Gastrocnemius medialis (tissue), 4 donors: ENCODE results near the gene TMEM31. TPM values are rescaled to one million over a fixed set of nuclear protein-coding genes. Genes with fewer than 3 reads are reported as not detected.

ENCODE experiments used
- ATAC-seq, 2 donors: fragments of 150-250 bp; one replicate each; pipeline ENCODE4 v1.9.1; 2016
- DNase-seq, 2 donors: peaks; one replicate each; pipeline ENCODE4 v3.0.0-alpha.2; 2019
- H3K27ac ChIP-seq, 4 donors: fragments of 200-600 bp; sonication (generic); 1 replicate in 1 of 4; 2 replicates in 3 of 4; pipeline ENCODE4 v1.5.1; 2016 to 2018; ENCODE audit warnings: mild to moderate bottlenecking in 2 of 4, moderate library complexity in 1 of 4
- H3K27me3 ChIP-seq, 3 donors: fragments of 200-600 bp; sonication (generic) in 2 of 3; 1 replicate in 1 of 3; 2 replicates in 2 of 3; pipeline versions ENCODE4 v1.5.1 to v1.6.0; 2016 to 2019; ENCODE audit warnings: mild to moderate bottlenecking in 1 of 3, moderate library complexity in 1 of 3
- H3K36me3 ChIP-seq, 2 donors: fragments of 200-600 bp; sonication (generic) in 1 of 2; one replicate each; pipeline ENCODE4 v1.5.1; 2017 to 2018
- H3K4me1 ChIP-seq, 2 donors: fragments of 200-600 bp; sonication (generic) in 1 of 2; one replicate each; pipeline ENCODE4 v1.5.1; 2016 to 2017; ENCODE audit warnings: mild to moderate bottlenecking in 2 of 2
- H3K4me3 ChIP-seq, 4 donors: fragments of 200-600 bp; sonication (generic) in 3 of 4; 1 replicate in 1 of 4; 2 replicates in 3 of 4; pipeline ENCODE4 v1.5.1; 2016 to 2019; ENCODE audit warnings: mild to moderate bottlenecking in 2 of 4
- H3K9me3 ChIP-seq, 3 donors: fragments of 200-600 bp; sonication (generic) in 2 of 3; 1 replicate in 1 of 3; 2 replicates in 2 of 3; pipeline ENCODE4 v1.5.1; 2016 to 2019
- POLR2A ChIP-seq, 2 donors: fragments of 450-650 bp; IDR thresholded peaks; one replicate each; pipeline ENCODE4 v1.6.1; 2017; ENCODE audit warnings: antibody characterized with exemption in 2 of 2, mild to moderate bottlenecking in 2 of 2, moderate library complexity in 2 of 2
- in situ Hi-C, 4 donors: fragments of 200-750 bp; cut with MboI; loops; one replicate each; pipeline versions ENCODE4 v1.15.0 to v1.8.0; 2017; ENCODE audit warnings: low sequenced_read_pairs in 4 of 4
- intact Hi-C: fragments of 100-400 bp; cut with DNase I; formaldehyde crosslinking; loops from one replicate; pipeline ENCODE4 v1.15.1; 2023; ENCODE audit warnings: low total_unique reads
- total RNA-seq, 4 donors: library from RNA; depleted of rRNA; stranded (reverse); fragments of >200 nt; gene quantifications; one replicate each; pipeline versions ENCODE4 v1.1.0 to v1.2.3, GENCODE V29; 2016
- TF ChIP-seq, protein P1 (sequence below), 5 experiments: fragments of 450-650 bp in 3 of 5; fragments of 200-600 bp in 2 of 5; sonication (generic) in 2 of 5; IDR thresholded peaks in 4 of 5; conservative IDR thresholded peaks in 1 of 5; 1 replicate in 4 of 5; 2 replicates in 1 of 5; pipeline ENCODE4 v1.5.1; 2016 to 2019; ENCODE audit warnings: antibody characterized with exemption in 5 of 5, mild to moderate bottlenecking in 3 of 5, moderate library complexity in 3 of 5

TMEM31 gene
- total RNA-seq, 4 donors from 2014 or later, result not detected

DNA sequence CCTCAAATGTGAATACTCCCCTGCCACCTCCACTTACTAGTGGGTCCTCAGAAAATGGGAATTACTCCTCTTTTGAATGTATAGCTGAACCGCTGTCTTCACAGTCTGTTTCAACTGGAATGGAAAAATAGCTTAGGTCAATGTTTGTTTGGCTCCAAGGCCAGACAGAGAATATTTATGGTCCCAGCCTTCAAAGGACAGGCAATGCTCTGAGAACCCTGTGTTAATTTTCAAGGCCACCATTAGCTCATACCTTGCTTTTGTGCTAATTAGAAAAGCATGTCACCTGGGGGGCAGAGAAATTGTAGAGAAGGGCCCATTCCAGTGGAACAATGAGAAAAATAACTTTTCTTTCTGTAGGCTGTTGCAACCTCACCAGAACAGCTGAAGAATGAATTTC is 19.6 kb upstream of the TMEM31 start:
- no peaks in the 10 kb centered on the region for H3K36me3 ChIP-seq
- intact Hi-C loops (loop anchor here (2.0 kb wide), 1 partner anchor 126 kb away; no protein-coding TSS in a partner anchor), in situ Hi-C loops (loop anchor here in 2 of 4 donors (10.0 to 25.0 kb wide), 2 partner anchors 134 to 471 kb away; partner anchors contain the start of genes FAM199X (in 2 of the 2) and SLC25A53 (in 2 of the 2))
- H3K27me3 ChIP-seq, result no peaks in the 10 kb centered on the region
- H3K9me3 ChIP-seq, result no peaks in the 10 kb centered on the region
- H3K27ac ChIP-seq, result no peak overlapping the region
- DNase-seq (no peak), ATAC-seq (no peak)
- H3K4me1 ChIP-seq, result no peaks in the 10 kb centered on the region
- TF ChIP-seq, protein P1, sequence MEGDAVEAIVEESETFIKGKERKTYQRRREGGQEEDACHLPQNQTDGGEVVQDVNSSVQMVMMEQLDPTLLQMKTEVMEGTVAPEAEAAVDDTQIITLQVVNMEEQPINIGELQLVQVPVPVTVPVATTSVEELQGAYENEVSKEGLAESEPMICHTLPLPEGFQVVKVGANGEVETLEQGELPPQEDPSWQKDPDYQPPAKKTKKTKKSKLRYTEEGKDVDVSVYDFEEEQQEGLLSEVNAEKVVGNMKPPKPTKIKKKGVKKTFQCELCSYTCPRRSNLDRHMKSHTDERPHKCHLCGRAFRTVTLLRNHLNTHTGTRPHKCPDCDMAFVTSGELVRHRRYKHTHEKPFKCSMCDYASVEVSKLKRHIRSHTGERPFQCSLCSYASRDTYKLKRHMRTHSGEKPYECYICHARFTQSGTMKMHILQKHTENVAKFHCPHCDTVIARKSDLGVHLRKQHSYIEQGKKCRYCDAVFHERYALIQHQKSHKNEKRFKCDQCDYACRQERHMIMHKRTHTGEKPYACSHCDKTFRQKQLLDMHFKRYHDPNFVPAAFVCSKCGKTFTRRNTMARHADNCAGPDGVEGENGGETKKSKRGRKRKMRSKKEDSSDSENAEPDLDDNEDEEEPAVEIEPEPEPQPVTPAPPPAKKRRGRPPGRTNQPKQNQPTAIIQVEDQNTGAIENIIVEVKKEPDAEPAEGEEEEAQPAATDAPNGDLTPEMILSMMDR (IDR thresholded peaks at IDR 0.05 in 4 of 5, conservative IDR thresholded peaks at IDR 0.05 in 1 of 5), result no peak
- TF ChIP-seq POLR2A (IDR thresholded peaks at IDR 0.05), result no peak
- H3K4me3 ChIP-seq, result no peak overlapping the region

DNA sequence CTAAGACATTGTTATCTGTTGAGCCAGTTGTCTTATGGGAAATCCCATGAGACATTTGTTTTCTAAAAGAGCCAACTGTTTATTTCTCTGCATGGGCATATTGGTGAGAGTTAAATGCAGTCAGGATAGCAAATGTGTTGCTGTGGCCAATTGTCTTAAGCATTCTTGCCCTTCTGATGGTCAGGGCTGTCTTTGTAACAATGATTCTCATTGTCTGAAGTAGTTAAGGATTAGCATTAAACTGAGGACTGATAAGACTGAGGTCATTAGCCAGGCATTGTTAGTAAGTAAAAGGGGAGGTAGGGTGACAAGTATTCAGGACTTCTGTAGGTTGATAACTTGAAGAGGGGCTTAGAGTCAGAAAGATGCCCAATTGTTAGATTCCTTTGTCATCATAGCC is 13.0 kb upstream of the TMEM31 start:
- TF ChIP-seq, protein P1 (IDR thresholded peaks at IDR 0.05 in 4 of 5, conservative IDR thresholded peaks at IDR 0.05 in 1 of 5), result no peak
- no peak for TF ChIP-seq POLR2A (IDR thresholded peaks at IDR 0.05)
- in situ Hi-C loops (loop anchor here in 2 of 4 donors (10.0 to 25.0 kb wide), 2 partner anchors 127 to 465 kb away; partner anchors contain the start of genes FAM199X (in 2 of the 2) and SLC25A53 (in 2 of the 2)), intact Hi-C loops (no loop called here)
- Histone ChIP-seq H3K36me3 (no peaks in the 10 kb centered on the region), H3K9me3 (no peaks in the 10 kb centered on the region), H3K4me1 (no peaks in the 10 kb centered on the region), H3K27ac (no peak overlapping the region), H3K4me3 (no peak overlapping the region), H3K27me3 (no peaks in the 10 kb centered on the region)
- ATAC-seq (no peak), DNase-seq (no peak)

DNA sequence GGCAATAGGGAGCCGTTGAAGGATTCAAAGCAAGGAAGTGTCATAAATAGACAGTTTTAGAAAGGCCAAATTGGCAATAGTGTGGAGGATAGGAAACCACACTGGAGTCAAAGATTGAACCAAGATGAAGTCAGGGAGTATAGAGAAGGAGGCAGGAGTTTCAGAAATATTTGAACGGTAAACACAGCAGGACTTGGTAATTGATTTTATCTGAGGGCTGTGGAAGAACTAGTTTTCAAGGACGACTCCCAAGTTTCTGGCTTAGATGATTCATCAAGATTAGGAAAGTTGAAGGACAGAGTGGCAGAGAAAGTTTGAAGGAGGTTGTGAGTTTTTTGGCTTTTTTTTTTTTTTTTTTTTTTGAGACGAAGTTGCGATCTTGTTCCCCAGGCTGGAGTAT is 11.5 kb upstream of the TMEM31 start:
- in situ Hi-C loops, result loop anchor here in 2 of 4 donors (10.0 to 25.0 kb wide), 2 partner anchors 126 to 463 kb away; partner anchors contain the start of genes FAM199X (in 2 of the 2) and SLC25A53 (in 2 of the 2)
- intact Hi-C loops, result no loop called here
- no peaks in the 10 kb centered on the region for H3K36me3 ChIP-seq
- no peak overlapping the region for H3K27ac ChIP-seq
- DNase-seq (no peak), ATAC-seq (no peak)
- H3K27me3 ChIP-seq, result no peaks in the 10 kb centered on the region
- TF ChIP-seq POLR2A (IDR thresholded peaks at IDR 0.05), result no peak
- TF ChIP-seq, protein P1 (IDR thresholded peaks at IDR 0.05 in 4 of 5, conservative IDR thresholded peaks at IDR 0.05 in 1 of 5), result no peak
- H3K4me3 ChIP-seq, result no peak overlapping the region
- H3K9me3 ChIP-seq, result no peaks in the 10 kb centered on the region
- H3K4me1 ChIP-seq, result no peaks in the 10 kb centered on the region

DNA sequence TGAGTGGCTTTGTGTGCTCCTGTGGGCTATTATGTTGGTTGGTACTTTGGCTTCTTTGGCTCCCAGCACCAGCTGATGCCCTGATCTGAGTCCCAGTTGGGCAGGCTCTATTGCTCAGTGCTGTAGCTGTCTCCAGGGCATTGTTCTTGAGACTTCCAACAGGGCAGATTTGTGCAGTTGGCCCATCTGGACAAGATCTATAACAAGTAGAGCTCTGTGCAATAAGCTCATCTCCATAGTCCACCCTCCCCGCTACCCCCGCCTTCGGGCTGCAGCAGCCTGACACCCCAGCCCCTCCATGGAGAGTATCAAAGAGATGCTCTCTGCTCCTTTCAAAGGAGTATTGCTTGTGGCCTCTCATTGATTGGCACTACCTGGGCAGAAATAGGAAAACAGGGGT is 5.8 kb upstream of the TMEM31 start:
- TF ChIP-seq POLR2A (IDR thresholded peaks at IDR 0.05), result no peak
- TF ChIP-seq, protein P1 (IDR thresholded peaks at IDR 0.05 in 4 of 5, conservative IDR thresholded peaks at IDR 0.05 in 1 of 5), result no peak
- H3K27ac ChIP-seq, result no peak overlapping the region
- no peaks in the 10 kb centered on the region for H3K4me1 ChIP-seq
- no peak overlapping the region for H3K4me3 ChIP-seq
- H3K36me3 ChIP-seq, result no peaks in the 10 kb centered on the region
- in situ Hi-C loops (loop anchor here in 1 of 4 donors (25.0 kb wide), 1 partner anchor 107 kb away; no protein-coding TSS in a partner anchor), intact Hi-C loops (no loop called here)
- no peaks in the 10 kb centered on the region for H3K9me3 ChIP-seq
- no peaks in the 10 kb centered on the region for H3K27me3 ChIP-seq
- no peak for ATAC-seq
- DNase-seq, result no peak
